GM19239 (cell line): Measurements from ENCODE around the gene MACC1.
"Not testable (repeated sequence)": the region's sequence is repeated elsewhere in the genome, so short reads cannot be mapped to it uniquely, and the experiment has no call there.

Experiments used
- DNase-seq: peaks from one replicate; pipeline ENCODE4 v3.0.0; 2011; ENCODE audit warnings: low spot score; ENCODE audit not compliant: insufficient read length
- FAIRE-seq: peaks from 2 replicates; lab custom pipeline; 2011; peaks lifted over from hg19 to GRCh38; lab: Jason Lieb, UNC

The MACC1 gene

GRCh38 chr7:20187850-20188249 lies 29.3 kb downstream of the MACC1 start:
- not testable (repeated sequence) for FAIRE-seq, DNase-seq

- FAIRE-seq: no peak
- no peak for DNase-seq
Measured at GRCh38 chr7:20185988-20186387, 31.2 kb downstream of the MACC1 start.

GRCh38 chr7:20183086-20183485 lies 34.1 kb downstream of the MACC1 start:
- FAIRE-seq (no peak), DNase-seq (no peak)

GRCh38 chr7:20176578-20177242 lies 40.5 kb downstream of the MACC1 start:
- FAIRE-seq (peak; percentile 76), DNase-seq (no peak)

GRCh38 chr7:20173828-20174227 lies 43.4 kb downstream of the MACC1 start:
- peak; percentile 56 for FAIRE-seq
- no peak for DNase-seq

- peak; percentile 91 for FAIRE-seq
Measured at GRCh38 chr7:20172736-20173334, 44.3 kb downstream of the MACC1 start.

GRCh38 chr7:20170633-20171032 lies 46.6 kb downstream of the MACC1 start:
- DNase-seq: no peak
- peak; percentile 47 for FAIRE-seq

More at GRCh38 chr7:20172736-20173334, 44.3 kb downstream of the MACC1 start:
- peak; percentile 9 for DNase-seq

GRCh38 chr7:20165146-20165510 lies 52.1 kb downstream of the MACC1 start:
- DNase-seq (no peak), FAIRE-seq (no peak)

GRCh38 chr7:20164425-20165145 lies 52.6 kb downstream of the MACC1 start:
- DNase-seq (no peak), FAIRE-seq (no peak)

GRCh38 chr7:20162665-20163064 lies 54.5 kb downstream of the MACC1 start:
- FAIRE-seq (peak; percentile 8), DNase-seq (no peak)

- FAIRE-seq (no peak), DNase-seq (no peak)
Measured at GRCh38 chr7:20159226-20159747, 57.9 kb downstream of the MACC1 start.

GRCh38 chr7:20158684-20159083 lies 58.5 kb downstream of the MACC1 start:
- peak; percentile 40 for FAIRE-seq
- no peak for DNase-seq

- no peak for FAIRE-seq
- DNase-seq: no peak
Measured at GRCh38 chr7:20157456-20157855, 59.7 kb downstream of the MACC1 start.

GRCh38 chr7:20153999-20154398 lies 63.2 kb downstream of the MACC1 start:
- FAIRE-seq: peak; percentile 11
- no peak for DNase-seq

GRCh38 chr7:20153567-20153966 lies 63.6 kb downstream of the MACC1 start:
- DNase-seq: no peak
- FAIRE-seq: no peak

- no peak for FAIRE-seq
- no peak for DNase-seq
Measured at GRCh38 chr7:20152511-20152910, 64.7 kb downstream of the MACC1 start.

GRCh38 chr7:20151708-20152456 lies 65.3 kb downstream of the MACC1 start:
- no peak for DNase-seq
- FAIRE-seq: no peak

GRCh38 chr7:20146451-20146850 lies 70.7 kb downstream of the MACC1 start:
- DNase-seq (no peak), FAIRE-seq (no peak)

GRCh38 chr7:20144801-20145200 lies 72.4 kb downstream of the MACC1 start:
- no peak for DNase-seq
- FAIRE-seq: peak; percentile 83

- no peak for DNase-seq
- FAIRE-seq: no peak
Measured at GRCh38 chr7:20141666-20142065, 75.5 kb downstream of the MACC1 start.

GRCh38 chr7:20141002-20141345 lies 76.2 kb downstream of the MACC1 start:
- FAIRE-seq: no peak
- DNase-seq: no peak
